Fibroblast of the aortic adventitia (primary cell): ENCODE measurements around the gene FAM241A. TPM values are rescaled to one million over a fixed set of nuclear protein-coding genes. Genes with fewer than 3 reads are reported as not detected.
A peak's percentile ranks its signal among the peaks of the same experiment; 100 is the strongest.

Source experiments
- DNase-seq: peaks from one replicate; pipeline ENCODE4 v3.0.0-alpha.2; 2010; ENCODE audit warnings: low read depth
- H3K4me3 ChIP-seq: 2 replicates; pipeline ENCODE4 v1.5.1; 2011; ENCODE audit warnings: low read depth, mild to moderate bottlenecking, control low read depth, low read length, moderate library complexity
- total RNA-seq: library from RNA; depleted of rRNA; stranded (reverse); fragments of >200 nt; gene quantifications from 2 replicates; pipeline ENCODE4 v1.2.3, GENCODE V29; 2012; ENCODE audit warnings: low replicate concordance
- TF ChIP-seq, protein P1 (sequence below): IDR thresholded peaks from 2 replicates; pipeline ENCODE4 v1.5.1; 2011; ENCODE audit warnings: mild to moderate bottlenecking, low read length, control low read depth, inconsistent platforms; ENCODE audit not compliant: insufficient read depth

Gene FAM241A
- total RNA-seq, 1 donor = 5.1 TPM

DNA sequence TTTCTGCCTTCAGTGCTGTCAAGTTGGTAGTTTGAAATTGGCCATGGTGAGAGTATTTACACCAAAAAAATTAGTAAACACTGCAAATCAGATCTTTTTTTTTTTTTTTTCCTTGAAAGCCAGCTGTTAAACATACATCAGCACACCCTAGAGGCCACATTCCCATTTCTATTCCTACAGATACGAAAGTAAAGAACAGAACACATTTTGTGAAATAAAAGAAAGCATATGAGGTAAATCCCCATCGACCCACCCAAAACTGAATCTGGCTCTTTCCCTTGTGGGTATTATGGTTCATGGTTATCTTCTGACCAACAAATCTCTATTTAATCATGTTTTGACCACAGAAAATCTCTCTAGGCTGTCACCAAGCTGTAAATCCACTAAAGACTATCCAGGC is 44.5 kb downstream of the FAM241A start:
- no peak overlapping the region for H3K4me3 ChIP-seq
- TF ChIP-seq, protein P1, sequence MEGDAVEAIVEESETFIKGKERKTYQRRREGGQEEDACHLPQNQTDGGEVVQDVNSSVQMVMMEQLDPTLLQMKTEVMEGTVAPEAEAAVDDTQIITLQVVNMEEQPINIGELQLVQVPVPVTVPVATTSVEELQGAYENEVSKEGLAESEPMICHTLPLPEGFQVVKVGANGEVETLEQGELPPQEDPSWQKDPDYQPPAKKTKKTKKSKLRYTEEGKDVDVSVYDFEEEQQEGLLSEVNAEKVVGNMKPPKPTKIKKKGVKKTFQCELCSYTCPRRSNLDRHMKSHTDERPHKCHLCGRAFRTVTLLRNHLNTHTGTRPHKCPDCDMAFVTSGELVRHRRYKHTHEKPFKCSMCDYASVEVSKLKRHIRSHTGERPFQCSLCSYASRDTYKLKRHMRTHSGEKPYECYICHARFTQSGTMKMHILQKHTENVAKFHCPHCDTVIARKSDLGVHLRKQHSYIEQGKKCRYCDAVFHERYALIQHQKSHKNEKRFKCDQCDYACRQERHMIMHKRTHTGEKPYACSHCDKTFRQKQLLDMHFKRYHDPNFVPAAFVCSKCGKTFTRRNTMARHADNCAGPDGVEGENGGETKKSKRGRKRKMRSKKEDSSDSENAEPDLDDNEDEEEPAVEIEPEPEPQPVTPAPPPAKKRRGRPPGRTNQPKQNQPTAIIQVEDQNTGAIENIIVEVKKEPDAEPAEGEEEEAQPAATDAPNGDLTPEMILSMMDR = peak; percentile 38
- peak; percentile 54 for DNase-seq

DNA sequence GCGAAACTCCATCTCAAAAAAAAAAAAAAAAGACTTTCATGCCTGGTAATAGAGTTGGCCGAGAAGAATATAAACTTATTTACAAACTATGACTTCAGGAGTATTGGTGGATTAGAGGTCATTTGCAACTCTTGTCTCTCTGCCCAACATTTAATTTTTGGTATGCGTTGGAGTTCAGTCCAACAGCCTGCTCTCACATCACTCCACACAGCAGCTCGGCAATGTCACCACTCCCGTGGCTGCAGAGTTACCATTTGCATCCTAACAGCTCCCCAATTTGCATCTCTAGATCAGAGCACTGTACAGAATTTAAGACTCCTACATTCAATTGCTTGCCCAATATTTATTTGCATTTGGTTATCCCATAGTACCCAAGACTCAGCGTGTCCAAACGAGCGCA is 45.4 kb downstream of the FAM241A start:
- H3K4me3 ChIP-seq = no peak overlapping the region
- TF ChIP-seq, protein P1 = no peak
- no peak for DNase-seq

DNA sequence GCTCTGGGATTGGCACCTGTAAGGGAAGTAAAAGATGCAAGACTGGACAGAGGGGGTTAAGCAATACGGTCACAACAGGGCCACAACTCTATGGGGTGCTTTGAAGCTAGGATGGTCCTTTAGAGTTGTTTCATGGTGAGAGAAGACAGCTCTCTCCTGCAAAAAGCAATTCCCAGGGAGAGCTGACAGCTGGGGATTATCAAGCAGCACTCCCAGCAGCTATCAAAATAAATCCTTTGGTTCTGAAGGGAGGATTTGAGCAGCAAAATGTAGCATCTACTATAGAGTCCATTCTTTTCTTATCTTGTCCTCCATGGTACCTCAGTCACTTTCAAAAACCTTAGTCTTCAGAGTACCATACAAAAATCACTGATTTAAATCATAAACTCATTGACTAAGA is 51.2 kb downstream of the FAM241A start:
- no peak overlapping the region for H3K4me3 ChIP-seq
- TF ChIP-seq, protein P1 = no peak
- DNase-seq = no peak

DNA sequence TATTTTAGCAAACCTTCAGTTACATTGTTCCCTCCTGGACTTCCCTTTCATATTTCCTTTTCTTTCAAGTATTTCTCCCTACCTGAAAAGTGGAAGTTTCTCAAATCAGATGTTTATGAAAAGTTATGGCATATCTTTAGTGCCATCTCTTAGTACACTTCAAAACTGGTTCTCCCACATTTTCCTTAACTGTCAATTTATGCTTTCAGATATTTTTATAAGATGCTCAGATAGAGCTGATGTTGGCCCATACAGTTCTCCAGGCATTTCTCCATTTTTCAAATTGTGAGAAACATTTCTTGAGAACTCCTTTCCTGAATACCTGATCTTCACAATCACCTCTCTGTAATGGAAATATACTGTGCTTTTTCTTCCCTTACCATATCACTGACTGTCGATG is 53.8 kb downstream of the FAM241A start:
- TF ChIP-seq, protein P1 = no peak
- DNase-seq = no peak
- no peak overlapping the region for H3K4me3 ChIP-seq

DNA sequence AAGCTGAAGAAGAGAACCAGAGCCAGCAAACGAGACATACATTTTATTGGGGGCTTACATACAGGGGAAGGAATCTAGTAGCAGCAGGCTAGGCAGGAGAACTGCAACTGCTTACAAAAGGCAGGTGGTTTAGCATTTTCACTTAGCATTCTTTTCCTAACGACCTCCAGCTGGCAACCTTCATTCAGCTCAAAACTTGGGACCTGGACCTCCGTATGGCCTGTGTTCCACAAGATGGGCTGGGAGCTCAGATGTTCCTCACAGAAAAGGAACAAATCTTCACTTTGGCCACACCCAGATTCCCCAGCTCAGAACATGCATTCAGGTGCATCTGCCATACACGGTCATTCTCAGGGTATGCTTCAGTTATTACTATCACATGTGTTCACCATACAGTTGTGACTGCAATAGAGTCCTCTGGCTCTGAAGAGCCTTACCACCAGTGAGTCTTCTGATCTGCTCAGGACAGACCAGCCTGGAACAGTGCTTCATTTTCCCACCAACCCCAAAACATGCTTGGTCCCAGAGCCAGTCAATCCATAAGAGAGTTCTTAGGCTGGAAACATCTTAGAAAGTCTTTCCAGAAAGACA is 56.8 kb downstream of the FAM241A start:
- DNase-seq = no peak
- TF ChIP-seq, protein P1 = no peak
- no peak overlapping the region for H3K4me3 ChIP-seq

DNA sequence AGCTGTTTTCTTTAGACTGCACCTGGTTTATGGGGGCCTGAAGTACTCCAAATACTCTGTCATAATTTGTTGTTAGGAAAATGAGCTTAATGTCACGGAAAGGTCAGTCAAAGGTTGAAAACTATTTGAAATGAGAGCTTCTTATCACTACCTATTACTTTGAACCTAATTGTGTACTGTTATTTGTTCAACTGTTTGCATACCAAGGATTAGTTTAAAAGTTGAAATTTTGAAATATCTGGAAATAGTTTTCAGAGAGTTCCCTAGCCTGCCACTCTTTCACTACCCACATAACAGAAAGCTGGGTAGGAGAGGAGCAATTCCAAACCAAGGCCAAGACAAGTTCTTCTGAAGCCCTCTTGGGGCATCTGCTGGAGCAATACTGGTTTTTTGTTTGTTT is 58.3 kb downstream of the FAM241A start:
- DNase-seq = no peak
- H3K4me3 ChIP-seq = no peak overlapping the region

More for the DNA sequence above, 58.3 kb downstream of the FAM241A start:
- TF ChIP-seq, protein P1 = no peak
